ENCODE measurements around the gene EXTL1.

EXTL1 gene

GRCh38 chr1:25997828-25998761 lies 23.5 kb upstream of the EXTL1 start, which contains the start of gene PAFAH2:
PAFAH2 (minus strand) TSS chr1:25998063; CDS start chr1:25990816, 7,247 bp downstream.
- peak; percentile 95 to 96 for DNase-seq

GRCh38 chr1:25999041-25999800 lies 22.4 kb upstream of the EXTL1 start:
- DNase-seq, result no peak

GRCh38 chr1:26003262-26003661 lies 18.3 kb upstream of the EXTL1 start:
- DNase-seq, result no peak

GRCh38 chr1:26003756-26004155 lies 17.8 kb upstream of the EXTL1 start:
- no peak for DNase-seq

- no peak for DNase-seq
Observed at GRCh38 chr1:26005434-26006105, 16.0 kb upstream of the EXTL1 start.

- no peak for DNase-seq
Observed at GRCh38 chr1:26006710-26007109, 14.9 kb upstream of the EXTL1 start.

GRCh38 chr1:26009796-26010447 lies 11.7 kb upstream of the EXTL1 start:
- no peak for DNase-seq

GRCh38 chr1:26010825-26011224 lies 10.8 kb upstream of the EXTL1 start:
- DNase-seq, result no peak

- no peak for DNase-seq
Observed at GRCh38 chr1:26012864-26013263, 8.7 kb upstream of the EXTL1 start.

GRCh38 chr1:26014179-26014578 lies 7.4 kb upstream of the EXTL1 start:
- DNase-seq, result no peak

- no peak for DNase-seq
Observed at GRCh38 chr1:26015358-26015757, 6.2 kb upstream of the EXTL1 start.

- DNase-seq, result no peak
Observed at GRCh38 chr1:26016258-26016952, 5.2 kb upstream of the EXTL1 start.

GRCh38 chr1:26016953-26017545 lies 4.5 kb upstream of the EXTL1 start:
- DNase-seq, result no peak

- DNase-seq, result no peak
Observed at GRCh38 chr1:26017606-26018005, 4.0 kb upstream of the EXTL1 start.

- DNase-seq, result no peak
Observed at GRCh38 chr1:26019641-26020315, 1.8 kb upstream of the EXTL1 start.

GRCh38 chr1:26020330-26020768 lies 1.2 kb upstream of the EXTL1 start:
- no peak for DNase-seq

- DNase-seq, result no peak
Observed at GRCh38 chr1:26020941-26021646, 481 bp upstream of the EXTL1 start.

- DNase-seq, result no peak
Observed at GRCh38 chr1:26022404-26022779, 817 bp downstream of the EXTL1 start.

- no peak for DNase-seq
Observed at GRCh38 chr1:26023009-26023408, 1.4 kb downstream of the EXTL1 start.

- DNase-seq, result no peak
Observed at GRCh38 chr1:26023826-26024225, 2.3 kb downstream of the EXTL1 start.

Data from stimulated activated CD4-positive, alpha-beta T cell treated with anti-CD3 and anti-CD28 coated beads, Interleukin-2, amount 100 ng/mL, for 24 hours (primary cell).